Heart left ventricle (tissue), 13 donors: Measurements from ENCODE around the gene SLC9A9.

ENCODE experiments used
- CTCF ChIP-seq, 12 donors: fragments of 200-600 bp; sonication (generic) in 4 of 12; IDR thresholded peaks; one replicate each; pipeline versions ENCODE4 v1.5.0 to v1.8.0; 2018 to 2022; ENCODE audit warnings: antibody characterized with exemption in 12 of 12, mild to moderate bottlenecking in 5 of 12
- POLR2A ChIP-seq, 2 donors: fragments of 450-650 bp; IDR thresholded peaks; one replicate each; pipeline ENCODE4 v1.6.1; 2017; ENCODE audit warnings: antibody characterized with exemption in 2 of 2, mild to moderate bottlenecking in 2 of 2, moderate library complexity in 2 of 2
- donor health status: ischemic (EF 13 %, LVEDD 7.1; RV severe dilation, severe dysfunction).
- donor health status: DM: no; HTN: yes; CAD: no.
- donor health status: DM: no; HTN: no; CAD: no.
- donor health status: ischemic (EF 25% LVEDD 6.9; RV normal size, moderate dysfunction).
- donor health status: ischemic (EF 25% LVEDD 5.7; RV mildly dilated, moderate dysfunction).
- donor health status: ischemic (EF 35%, LVEDD 5.7; RV mildly dilated, moderate dysfunction).
- donor health status: nonischemic (EF 11% LVEDD 7.7; RV severe dilation, severe dysfunction).
- donor health status: DM: yes; HTN: yes; CAD: no.
- donor health status: PGD.
- donor health status: ischemic (EF 29% LVEDD 5.4; RV normal size, mild dysfunction).
- donor health status: nonischemic (EF 23%, LVEDD 6.1; RV moderate dilation, normal function).

- no peak for TF ChIP-seq CTCF (IDR thresholded peaks at IDR 0.05)
- TF ChIP-seq POLR2A (IDR thresholded peaks at IDR 0.05) = no peak
Observed at GRCh38 chr3:143827425-143827824, 20.8 kb downstream of the SLC9A9 start.
